HG03575 (cell line): ENCODE measurements around the gene COL4A1.
A peak's percentile ranks its signal among the peaks of the same experiment; 100 is the strongest.

Source experiments
- ATAC-seq: cut with Tn5 transposase; IDR thresholded peaks from one replicate; pipeline ENCODE4 v1.9.1; 2021; ENCODE audit not compliant: unreplicated experiment, insufficient number of reproducible peaks, low FRiP score; ENCODE audit errors: extremely low read depth

COL4A1 gene

GRCh38 chr13:110166598-110166997, 140.4 kb downstream of the COL4A1 start:
- ATAC-seq: no peak

- ATAC-seq: no peak
Observed at GRCh38 chr13:110164706-110165105, 142.3 kb downstream of the COL4A1 start.

- ATAC-seq: no peak
Observed at GRCh38 chr13:110162866-110163658, 143.9 kb downstream of the COL4A1 start.

GRCh38 chr13:110162053-110162452, 144.9 kb downstream of the COL4A1 start:
- no peak for ATAC-seq

GRCh38 chr13:110161112-110161882, 145.7 kb downstream of the COL4A1 start:
- no peak for ATAC-seq

- no peak for ATAC-seq
Observed at GRCh38 chr13:110158226-110158625, 148.7 kb downstream of the COL4A1 start.

GRCh38 chr13:110157718-110158117, 149.2 kb downstream of the COL4A1 start:
- no peak for ATAC-seq

GRCh38 chr13:110156301-110157049, 150.5 kb downstream of the COL4A1 start:
- ATAC-seq: no peak

- ATAC-seq: no peak
Observed at GRCh38 chr13:110155072-110155471, 151.9 kb downstream of the COL4A1 start.

GRCh38 chr13:110154410-110154933, 152.5 kb downstream of the COL4A1 start:
- ATAC-seq: no peak

- ATAC-seq: no peak
Observed at GRCh38 chr13:110152351-110152750, 154.6 kb downstream of the COL4A1 start.

GRCh38 chr13:110151462-110151861, 155.5 kb downstream of the COL4A1 start:
- ATAC-seq: no peak

GRCh38 chr13:110150384-110151101, 156.4 kb downstream of the COL4A1 start:
- ATAC-seq: no peak

- ATAC-seq: no peak
Observed at GRCh38 chr13:110149036-110149435, 157.9 kb downstream of the COL4A1 start.

- ATAC-seq: no peak
Observed at GRCh38 chr13:110140099-110140498, 166.9 kb downstream of the COL4A1 start.

- ATAC-seq: no peak
Observed at GRCh38 chr13:110138700-110139036, 168.3 kb downstream of the COL4A1 start.

GRCh38 chr13:110138010-110138699, 168.8 kb downstream of the COL4A1 start:
- peak; percentile 34 for ATAC-seq

- ATAC-seq: peak; percentile 36
Observed at GRCh38 chr13:110137680-110138009, 169.3 kb downstream of the COL4A1 start.
